Measurements from ENCODE around the gene DNAJC24.

The DNAJC24 gene

DNA sequence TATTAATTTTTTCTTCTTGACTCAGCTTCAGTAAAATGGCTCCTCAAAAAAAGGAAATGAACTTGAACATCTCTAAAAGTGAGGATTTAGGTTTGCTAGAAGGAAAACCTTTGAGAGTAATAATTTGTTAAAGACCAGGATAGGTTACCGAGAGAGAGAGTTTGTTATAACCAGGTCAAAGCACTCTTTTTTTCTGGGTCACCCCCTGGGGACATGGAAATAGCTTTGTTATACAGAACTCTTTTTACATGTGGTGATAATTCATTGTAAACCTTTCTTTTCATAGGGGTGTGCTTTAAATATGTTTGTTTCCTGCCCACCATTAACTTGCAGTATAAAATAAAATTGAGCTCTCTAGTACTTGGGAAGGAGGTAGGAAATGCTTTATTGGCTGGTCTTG is 47.7 kb downstream of the DNAJC24 start:
- H3K4me3 ChIP-seq (ENCODE audit: low read length), result no peak overlapping the region
- H3K4me1 ChIP-seq (ENCODE audit: control insufficient read depth, insufficient read depth, low read length), result peaks cover 9% of the 10 kb centered on the region
- H3K27me3 ChIP-seq (ENCODE audit: control insufficient read depth, insufficient read depth, low read length), result no peaks in the 10 kb centered on the region
- no peak overlapping the region for H3K4me2 ChIP-seq (ENCODE audit: low read length)
- H3K9me3 ChIP-seq (replicated peaks; ENCODE audit: low read length), result no peaks in the 10 kb centered on the region
- no peaks in the 10 kb centered on the region for H3K36me3 ChIP-seq (ENCODE audit: insufficient read depth, low read length)
- H3K9ac ChIP-seq (ENCODE audit: low read depth, low read length), result no peak overlapping the region

DNA sequence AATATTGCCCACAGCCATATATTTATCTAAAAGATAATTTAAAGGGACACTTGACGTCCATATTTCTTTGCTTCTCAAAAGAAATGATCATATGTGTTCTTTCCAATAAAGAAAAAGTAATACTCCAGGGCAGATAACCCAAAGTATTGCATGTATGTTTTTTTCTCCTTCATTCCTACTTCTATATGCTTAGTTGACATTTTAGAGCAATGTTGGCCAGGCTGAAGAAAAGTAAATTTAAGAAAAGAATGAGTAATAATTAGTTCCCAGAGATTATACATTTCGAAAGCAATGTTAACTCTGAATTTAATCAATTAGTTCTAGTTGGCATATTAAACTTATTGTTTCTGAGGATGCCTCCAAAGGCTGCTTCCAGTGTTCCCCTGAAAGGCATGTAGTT is 48.2 kb downstream of the DNAJC24 start:
- Histone ChIP-seq H3K4me3 (ENCODE audit: low read length) (no peak overlapping the region), H3K4me2 (ENCODE audit: low read length) (no peak overlapping the region), H3K27me3 (ENCODE audit: control insufficient read depth, insufficient read depth, low read length) (no peaks in the 10 kb centered on the region), H3K9ac (ENCODE audit: low read depth, low read length) (no peak overlapping the region), H3K36me3 (ENCODE audit: insufficient read depth, low read length) (no peaks in the 10 kb centered on the region), H3K9me3 (replicated peaks; ENCODE audit: low read length) (no peaks in the 10 kb centered on the region), H3K4me1 (ENCODE audit: control insufficient read depth, insufficient read depth, low read length) (peaks cover 6% of the 10 kb centered on the region)

DNA sequence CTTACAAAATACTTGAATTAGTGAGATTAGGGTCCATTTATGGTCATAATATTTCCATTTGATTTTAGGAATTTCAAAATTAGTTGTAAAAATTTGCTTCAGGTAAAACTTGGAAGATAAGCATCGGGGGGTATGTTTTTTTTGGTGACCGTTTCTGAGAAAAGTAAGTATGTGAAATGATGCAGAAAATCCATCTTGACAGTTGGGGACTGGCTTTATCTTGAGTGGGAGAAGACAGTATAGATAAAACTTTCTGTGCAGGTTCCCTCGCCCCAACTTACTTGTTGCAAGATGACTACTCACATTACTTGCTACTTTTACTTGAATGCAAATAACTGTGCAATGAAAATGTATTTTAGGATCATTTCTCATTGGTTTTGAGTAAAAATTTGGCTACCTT is 49.5 kb downstream of the DNAJC24 start:
- Histone ChIP-seq H3K36me3 (ENCODE audit: insufficient read depth, low read length) (no peaks in the 10 kb centered on the region), H3K4me3 (ENCODE audit: low read length) (no peak overlapping the region), H3K4me2 (ENCODE audit: low read length) (no peak overlapping the region), H3K9ac (ENCODE audit: low read depth, low read length) (no peak overlapping the region), H3K4me1 (ENCODE audit: control insufficient read depth, insufficient read depth, low read length) (peaks cover 4% of the 10 kb centered on the region), H3K27me3 (ENCODE audit: control insufficient read depth, insufficient read depth, low read length) (no peaks in the 10 kb centered on the region), H3K9me3 (replicated peaks; ENCODE audit: low read length) (no peaks in the 10 kb centered on the region)

DNA sequence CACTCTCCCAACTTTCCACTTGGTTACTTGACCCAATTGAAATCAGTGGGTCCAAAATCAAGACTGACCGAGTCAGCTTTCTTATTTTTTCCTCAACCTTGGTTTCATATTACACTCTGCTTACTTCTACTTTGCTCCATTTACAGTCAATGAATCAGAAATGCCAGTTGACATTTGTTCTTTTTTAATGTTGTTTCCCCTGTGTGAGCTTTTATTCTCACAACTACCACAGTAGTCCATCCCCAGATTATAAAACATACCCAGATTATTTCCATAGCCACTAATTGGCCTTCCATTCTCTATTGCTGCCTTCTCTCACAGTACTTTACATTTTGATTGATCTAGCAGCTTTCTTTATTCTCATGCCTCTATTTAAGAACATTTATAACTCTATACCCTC is 50.0 kb downstream of the DNAJC24 start:
- Histone ChIP-seq H3K36me3 (ENCODE audit: insufficient read depth, low read length) (no peaks in the 10 kb centered on the region), H3K4me1 (ENCODE audit: control insufficient read depth, insufficient read depth, low read length) (peaks cover 4% of the 10 kb centered on the region), H3K9me3 (replicated peaks; ENCODE audit: low read length) (no peaks in the 10 kb centered on the region), H3K9ac (ENCODE audit: low read depth, low read length) (no peak overlapping the region), H3K27me3 (ENCODE audit: control insufficient read depth, insufficient read depth, low read length) (no peaks in the 10 kb centered on the region), H3K4me2 (ENCODE audit: low read length) (no peak overlapping the region), H3K4me3 (ENCODE audit: low read length) (no peak overlapping the region)

DNA sequence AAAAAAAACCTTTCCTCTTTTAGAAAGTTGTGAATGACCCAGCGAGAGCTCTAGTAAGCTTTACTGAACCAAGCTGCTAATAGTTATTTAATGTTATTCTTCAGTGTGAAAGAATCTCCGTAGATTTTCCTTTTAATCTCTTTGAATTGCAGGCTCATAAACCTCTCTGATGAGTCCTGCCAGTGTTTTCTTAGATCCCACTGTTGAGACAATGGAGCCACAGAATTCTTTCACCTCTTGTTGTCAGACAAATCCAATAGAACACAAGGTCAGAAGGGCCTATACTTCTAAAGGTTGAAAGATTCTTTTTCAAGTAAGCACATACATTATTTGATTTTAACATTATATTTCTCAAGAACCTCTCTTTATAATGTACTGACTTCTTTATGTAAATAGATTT is 52.2 kb downstream of the DNAJC24 start:
- H3K4me3 ChIP-seq (ENCODE audit: low read length), result no peak overlapping the region
- peaks cover 4% of the 10 kb centered on the region for H3K4me1 ChIP-seq (ENCODE audit: control insufficient read depth, insufficient read depth, low read length)
- no peaks in the 10 kb centered on the region for H3K9me3 ChIP-seq (replicated peaks; ENCODE audit: low read length)
- H3K27me3 ChIP-seq (ENCODE audit: control insufficient read depth, insufficient read depth, low read length), result no peaks in the 10 kb centered on the region
- H3K4me2 ChIP-seq (ENCODE audit: low read length), result no peak overlapping the region
- no peak overlapping the region for H3K9ac ChIP-seq (ENCODE audit: low read depth, low read length)
- H3K36me3 ChIP-seq (ENCODE audit: insufficient read depth, low read length), result no peaks in the 10 kb centered on the region

DNA sequence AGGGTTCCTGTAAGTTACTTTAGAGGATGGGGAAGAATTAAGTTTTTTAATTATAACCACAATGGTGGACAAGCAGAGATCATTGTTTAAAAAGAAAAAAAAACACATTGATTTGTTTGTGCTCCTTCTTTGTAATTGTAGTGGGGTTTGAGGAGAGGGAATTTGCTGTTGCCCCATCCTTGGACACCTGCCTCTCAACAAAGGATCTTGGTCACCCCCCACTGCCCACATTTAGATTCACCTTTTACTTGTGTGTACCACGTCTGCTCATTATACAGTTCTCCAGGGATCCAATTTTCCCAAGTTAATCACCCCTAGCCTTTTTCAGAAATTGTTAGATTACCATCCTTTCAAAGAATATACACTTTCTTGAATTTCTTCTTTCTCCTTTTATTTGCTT is 53.0 kb downstream of the DNAJC24 start:
- Histone ChIP-seq H3K36me3 (ENCODE audit: insufficient read depth, low read length) (no peaks in the 10 kb centered on the region), H3K27me3 (ENCODE audit: control insufficient read depth, insufficient read depth, low read length) (no peaks in the 10 kb centered on the region), H3K4me1 (ENCODE audit: control insufficient read depth, insufficient read depth, low read length) (peaks cover 4% of the 10 kb centered on the region), H3K4me3 (ENCODE audit: low read length) (no peak overlapping the region), H3K9me3 (replicated peaks; ENCODE audit: low read length) (no peaks in the 10 kb centered on the region), H3K4me2 (ENCODE audit: low read length) (no peak overlapping the region), H3K9ac (ENCODE audit: low read depth, low read length) (no peak overlapping the region)

DNA sequence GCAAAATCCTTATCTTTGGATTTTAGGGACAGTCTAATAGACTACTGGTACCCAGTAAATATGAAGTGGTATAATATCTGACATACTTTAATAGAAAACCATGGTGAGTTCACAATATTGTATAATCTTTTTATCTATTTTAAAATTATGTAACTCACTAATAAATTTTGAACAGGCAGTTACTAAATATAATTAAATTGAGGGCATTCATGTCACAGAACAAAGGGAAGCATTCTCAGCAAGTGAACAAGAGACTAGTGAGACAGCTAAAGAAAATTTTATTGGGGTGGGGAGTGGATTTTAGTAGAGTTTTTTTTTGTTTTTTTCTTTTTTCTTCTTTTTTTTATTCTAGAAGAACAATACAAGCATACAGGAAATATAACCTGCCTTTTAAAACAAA is 55.0 kb downstream of the DNAJC24 start:
- Histone ChIP-seq H3K27me3 (ENCODE audit: control insufficient read depth, insufficient read depth, low read length) (no peaks in the 10 kb centered on the region), H3K36me3 (ENCODE audit: insufficient read depth, low read length) (no peaks in the 10 kb centered on the region), H3K4me1 (ENCODE audit: control insufficient read depth, insufficient read depth, low read length) (peaks cover 1% of the 10 kb centered on the region), H3K4me2 (ENCODE audit: low read length) (no peak overlapping the region), H3K9me3 (replicated peaks; ENCODE audit: low read length) (no peaks in the 10 kb centered on the region), H3K4me3 (ENCODE audit: low read length) (no peak overlapping the region), H3K9ac (ENCODE audit: low read depth, low read length) (no peak overlapping the region)

DNA sequence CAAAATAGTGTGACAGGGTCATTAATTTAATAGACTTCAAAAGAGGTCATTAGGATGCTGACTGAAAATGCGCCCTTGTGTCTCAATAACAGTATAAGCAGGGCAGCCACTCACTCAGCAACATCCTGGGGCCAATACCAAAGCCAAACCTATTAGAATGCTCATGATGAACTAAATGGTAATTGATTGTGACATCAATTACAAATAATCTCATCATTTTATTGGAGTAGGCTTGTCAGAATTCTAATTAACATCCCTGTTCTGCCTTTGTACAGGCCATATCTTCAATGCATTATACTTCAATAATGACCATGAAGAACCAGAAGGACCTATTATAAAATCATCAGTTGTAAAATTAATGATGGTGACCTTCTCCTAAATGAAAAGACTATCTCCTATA is 64.2 kb downstream of the DNAJC24 start:
- Histone ChIP-seq H3K9me3 (replicated peaks; ENCODE audit: low read length) (no peaks in the 10 kb centered on the region), H3K4me1 (ENCODE audit: control insufficient read depth, insufficient read depth, low read length) (peaks cover 15% of the 10 kb centered on the region), H3K4me2 (ENCODE audit: low read length) (no peak overlapping the region), H3K4me3 (ENCODE audit: low read length) (no peak overlapping the region), H3K27me3 (ENCODE audit: control insufficient read depth, insufficient read depth, low read length) (no peaks in the 10 kb centered on the region), H3K36me3 (ENCODE audit: insufficient read depth, low read length) (no peaks in the 10 kb centered on the region), H3K9ac (ENCODE audit: low read depth, low read length) (no peak overlapping the region)

DNA sequence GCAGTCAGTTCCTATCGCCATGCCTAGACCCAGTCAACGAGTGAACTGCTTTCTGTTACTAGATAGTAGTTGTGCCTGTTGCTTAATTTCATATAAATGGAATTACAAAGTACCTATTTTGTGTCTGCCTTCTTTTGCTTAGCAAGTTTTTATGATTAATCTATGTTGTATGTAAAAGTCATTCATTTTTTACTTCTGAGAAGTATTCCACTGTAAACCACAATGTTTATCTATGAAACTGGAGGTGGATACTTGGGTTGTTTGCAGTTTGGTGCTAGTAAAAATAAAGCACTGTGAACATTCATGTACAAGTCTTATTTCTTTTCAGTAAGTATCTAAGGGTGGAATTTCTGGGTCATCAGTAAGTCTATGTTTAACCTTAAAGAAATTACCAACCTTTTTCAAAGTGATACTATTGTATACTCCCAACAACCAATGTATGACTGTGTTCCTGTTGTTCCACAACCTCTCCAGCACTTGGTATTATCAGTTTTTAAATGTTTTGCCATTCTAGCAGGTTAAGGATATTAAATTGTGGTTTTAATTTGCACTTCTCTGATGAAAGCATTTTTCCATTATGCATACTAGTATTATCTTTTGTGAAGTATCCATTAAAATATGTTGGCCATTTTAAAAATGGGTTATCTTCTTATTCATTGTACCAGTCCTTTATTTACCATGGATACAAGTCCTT is 68.2 kb downstream of the DNAJC24 start:
- Histone ChIP-seq H3K4me3 (ENCODE audit: low read length) (no peak overlapping the region), H3K27me3 (ENCODE audit: control insufficient read depth, insufficient read depth, low read length) (no peaks in the 10 kb centered on the region), H3K9ac (ENCODE audit: low read depth, low read length) (no peak overlapping the region), H3K4me2 (ENCODE audit: low read length) (peak overlapping the region; percentile 33), H3K36me3 (ENCODE audit: insufficient read depth, low read length) (no peaks in the 10 kb centered on the region), H3K9me3 (replicated peaks; ENCODE audit: low read length) (no peaks in the 10 kb centered on the region), H3K4me1 (ENCODE audit: control insufficient read depth, insufficient read depth, low read length) (peaks cover 21% of the 10 kb centered on the region)

DNA sequence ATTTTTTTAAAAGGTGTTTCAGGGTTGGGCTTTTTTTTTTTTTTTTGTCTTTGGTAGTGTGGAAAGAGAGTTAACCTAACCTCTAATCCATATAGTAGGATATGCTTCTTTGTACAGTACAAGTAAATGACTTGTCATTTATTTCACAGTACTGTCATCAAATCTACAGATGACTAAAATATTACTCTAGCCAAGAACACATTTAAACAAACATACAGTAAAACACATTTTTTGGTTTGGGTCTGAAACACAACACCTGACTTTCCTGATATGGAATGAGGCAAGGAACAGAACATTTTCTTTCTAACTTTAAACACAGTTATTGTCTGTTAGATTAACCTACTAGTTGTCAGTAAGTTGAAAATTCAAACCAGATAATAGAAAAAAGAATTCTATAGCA is 71.6 kb downstream of the DNAJC24 start:
- H3K4me1 ChIP-seq (ENCODE audit: control insufficient read depth, insufficient read depth, low read length), result peaks cover 21% of the 10 kb centered on the region
- H3K36me3 ChIP-seq (ENCODE audit: insufficient read depth, low read length), result no peaks in the 10 kb centered on the region
- H3K27me3 ChIP-seq (ENCODE audit: control insufficient read depth, insufficient read depth, low read length), result no peaks in the 10 kb centered on the region
- H3K9me3 ChIP-seq (replicated peaks; ENCODE audit: low read length), result no peaks in the 10 kb centered on the region
- no peak overlapping the region for H3K9ac ChIP-seq (ENCODE audit: low read depth, low read length)
- H3K4me2 ChIP-seq (ENCODE audit: low read length), result no peak overlapping the region
- H3K4me3 ChIP-seq (ENCODE audit: low read length), result no peak overlapping the region

DNA sequence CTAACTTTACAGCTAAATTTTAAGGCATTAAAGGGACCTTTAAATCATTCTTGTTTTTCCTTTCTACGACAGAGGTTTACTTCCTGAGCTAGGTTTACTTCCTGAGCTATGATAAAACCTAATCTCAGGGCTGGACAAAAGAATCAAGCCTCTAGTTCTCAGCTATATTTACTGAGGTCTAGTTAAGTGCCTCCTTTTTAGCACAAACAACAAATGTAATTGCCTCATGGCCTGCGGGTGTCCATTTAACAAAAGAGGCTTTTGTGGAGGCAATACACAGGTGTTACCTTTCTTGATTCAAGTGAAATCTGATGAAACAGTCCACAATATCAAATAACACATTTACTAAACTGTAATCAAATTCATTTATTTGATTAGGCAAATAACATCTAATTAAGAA is 72.4 kb downstream of the DNAJC24 start:
- Histone ChIP-seq H3K4me2 (ENCODE audit: low read length) (no peak overlapping the region), H3K4me1 (ENCODE audit: control insufficient read depth, insufficient read depth, low read length) (peaks cover 17% of the 10 kb centered on the region), H3K9me3 (replicated peaks; ENCODE audit: low read length) (no peaks in the 10 kb centered on the region), H3K9ac (ENCODE audit: low read depth, low read length) (no peak overlapping the region), H3K36me3 (ENCODE audit: insufficient read depth, low read length) (no peaks in the 10 kb centered on the region), H3K27me3 (ENCODE audit: control insufficient read depth, insufficient read depth, low read length) (no peaks in the 10 kb centered on the region), H3K4me3 (ENCODE audit: low read length) (no peak overlapping the region)

DNA sequence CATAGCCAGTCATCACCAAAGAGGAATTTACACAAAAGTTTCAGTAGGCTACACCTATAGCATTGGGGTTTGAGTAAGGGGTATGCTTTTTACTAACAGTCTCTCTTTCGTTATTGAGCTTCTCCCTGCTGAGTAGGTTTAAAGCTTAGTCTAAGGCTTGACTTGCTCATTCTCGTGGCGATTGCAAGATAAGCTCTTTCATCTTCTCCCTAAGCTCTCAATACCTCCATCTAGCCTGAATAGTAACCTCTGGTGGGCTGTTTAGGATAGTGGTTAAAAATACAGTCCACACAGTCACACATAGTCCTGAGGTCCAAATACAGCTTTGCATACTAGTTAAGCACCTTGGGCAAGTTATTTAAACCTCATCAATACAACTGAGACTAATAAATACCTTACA is 74.1 kb downstream of the DNAJC24 start:
- Histone ChIP-seq H3K4me3 (ENCODE audit: low read length) (no peak overlapping the region), H3K36me3 (ENCODE audit: insufficient read depth, low read length) (no peaks in the 10 kb centered on the region), H3K9me3 (replicated peaks; ENCODE audit: low read length) (no peaks in the 10 kb centered on the region), H3K27me3 (ENCODE audit: control insufficient read depth, insufficient read depth, low read length) (no peaks in the 10 kb centered on the region), H3K9ac (ENCODE audit: low read depth, low read length) (no peak overlapping the region), H3K4me2 (ENCODE audit: low read length) (no peak overlapping the region), H3K4me1 (ENCODE audit: control insufficient read depth, insufficient read depth, low read length) (peaks cover 7% of the 10 kb centered on the region)

Data from skeletal muscle satellite cell (primary cell).